GM23338 (cell line): ENCODE results near the gene ADAM20.

Experiments used
- CREB1 ChIP-seq: fragments of 250-450 bp; sonication (Bioruptor Pico); IDR thresholded peaks from 2 replicates; pipeline ENCODE4 v1.5.0; 2020; ENCODE audit warnings: low read depth, mild to moderate bottlenecking, moderate library complexity
- CTCF ChIP-seq, 2 experiments: fragments of 200-600 bp in 1 of 2; sonication (generic) in 1 of 2; conservative IDR thresholded peaks; 2 replicates each; pipeline versions ENCODE4 v1.5.1 to v1.6.1; 2016 to 2017; ENCODE audit warnings: antibody characterized with exemption in 2 of 2, low read depth in 2 of 2, mild to moderate bottlenecking in 2 of 2, moderate library complexity in 1 of 2
- ETS1 ChIP-seq: IDR thresholded peaks from 2 replicates; pipeline ENCODE4 v1.6.1; 2016; ENCODE audit warnings: antibody characterized with exemption
- EZH2 ChIP-seq: fragments of 200-600 bp; sonication (generic); IDR thresholded peaks from one replicate; pipeline ENCODE4 v1.8.0; 2017; ENCODE audit warnings: antibody characterized with exemption, mild to moderate bottlenecking, low read depth; ENCODE audit not compliant: unreplicated experiment
- EZH2phosphoT487 ChIP-seq: fragments of 200-600 bp; sonication (generic); IDR thresholded peaks from one replicate; pipeline ENCODE4 v1.8.1; 2018; ENCODE audit warnings: antibody characterized with exemption; ENCODE audit not compliant: unreplicated experiment
- JUNB ChIP-seq: IDR thresholded peaks from one replicate; pipeline ENCODE4 v1.6.1; 2016; ENCODE audit warnings: antibody characterized with exemption; ENCODE audit not compliant: unreplicated experiment
- NANOG ChIP-seq: IDR thresholded peaks from 2 replicates; pipeline ENCODE4 v1.6.1; 2016; ENCODE audit warnings: antibody characterized with exemption, borderline replicate concordance
- POLR2AphosphoS5 ChIP-seq: IDR thresholded peaks from 2 replicates; pipeline ENCODE4 v1.6.1; 2016; ENCODE audit warnings: antibody characterized with exemption, low read depth
- STAT1 ChIP-seq: IDR thresholded peaks from one replicate; pipeline ENCODE4 v1.6.1; 2016; ENCODE audit warnings: antibody characterized with exemption; ENCODE audit not compliant: unreplicated experiment
- TF ChIP-seq, protein P1 (sequence below): IDR thresholded peaks from one replicate; pipeline ENCODE4 v1.6.1; 2018; ENCODE audit warnings: antibody characterized with exemption; ENCODE audit not compliant: unreplicated experiment

DNA sequence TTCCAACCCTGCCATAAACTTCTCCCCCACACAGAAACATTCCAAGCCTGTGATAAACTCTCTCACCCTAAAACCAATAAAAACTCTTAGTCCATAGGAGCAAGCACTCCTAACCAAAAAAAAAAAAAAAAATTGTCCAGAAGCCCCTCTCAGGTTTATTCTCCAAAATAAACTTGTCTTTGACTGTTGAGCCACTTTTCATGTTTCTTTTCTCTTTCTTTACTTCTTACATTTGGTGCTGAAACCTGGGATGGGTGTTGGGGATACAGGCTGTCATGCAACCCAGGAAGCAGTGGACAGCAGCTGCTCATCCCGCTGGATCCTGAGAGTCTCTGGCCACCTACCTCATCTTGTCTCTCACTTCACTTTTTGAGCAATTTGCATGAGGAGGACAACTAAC, 2.0 kb upstream of the ADAM20 start:
- TF ChIP-seq EZH2 (no peak), CTCF (conservative IDR thresholded peaks at IDR 0.05; ENCODE audit: low read depth in 2 of 2) (no peak), POLR2AphosphoS5 (no peak), CREB1 (CRISPR knock-in tag) (no peak), NANOG (no peak), ETS1 (no peak), JUNB (no peak), EZH2phosphoT487 (no peak), STAT1 (no peak)
- TF ChIP-seq, protein P1, sequence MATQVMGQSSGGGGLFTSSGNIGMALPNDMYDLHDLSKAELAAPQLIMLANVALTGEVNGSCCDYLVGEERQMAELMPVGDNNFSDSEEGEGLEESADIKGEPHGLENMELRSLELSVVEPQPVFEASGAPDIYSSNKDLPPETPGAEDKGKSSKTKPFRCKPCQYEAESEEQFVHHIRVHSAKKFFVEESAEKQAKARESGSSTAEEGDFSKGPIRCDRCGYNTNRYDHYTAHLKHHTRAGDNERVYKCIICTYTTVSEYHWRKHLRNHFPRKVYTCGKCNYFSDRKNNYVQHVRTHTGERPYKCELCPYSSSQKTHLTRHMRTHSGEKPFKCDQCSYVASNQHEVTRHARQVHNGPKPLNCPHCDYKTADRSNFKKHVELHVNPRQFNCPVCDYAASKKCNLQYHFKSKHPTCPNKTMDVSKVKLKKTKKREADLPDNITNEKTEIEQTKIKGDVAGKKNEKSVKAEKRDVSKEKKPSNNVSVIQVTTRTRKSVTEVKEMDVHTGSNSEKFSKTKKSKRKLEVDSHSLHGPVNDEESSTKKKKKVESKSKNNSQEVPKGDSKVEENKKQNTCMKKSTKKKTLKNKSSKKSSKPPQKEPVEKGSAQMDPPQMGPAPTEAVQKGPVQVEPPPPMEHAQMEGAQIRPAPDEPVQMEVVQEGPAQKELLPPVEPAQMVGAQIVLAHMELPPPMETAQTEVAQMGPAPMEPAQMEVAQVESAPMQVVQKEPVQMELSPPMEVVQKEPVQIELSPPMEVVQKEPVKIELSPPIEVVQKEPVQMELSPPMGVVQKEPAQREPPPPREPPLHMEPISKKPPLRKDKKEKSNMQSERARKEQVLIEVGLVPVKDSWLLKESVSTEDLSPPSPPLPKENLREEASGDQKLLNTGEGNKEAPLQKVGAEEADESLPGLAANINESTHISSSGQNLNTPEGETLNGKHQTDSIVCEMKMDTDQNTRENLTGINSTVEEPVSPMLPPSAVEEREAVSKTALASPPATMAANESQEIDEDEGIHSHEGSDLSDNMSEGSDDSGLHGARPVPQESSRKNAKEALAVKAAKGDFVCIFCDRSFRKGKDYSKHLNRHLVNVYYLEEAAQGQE: no peak
